PFSK-1 (cell line): ENCODE measurements around the gene CXCL1.

Experiments
- POLR2AphosphoS5 ChIP-seq: IDR thresholded peaks from 2 replicates; pipeline ENCODE4 v1.6.1; 2012; ENCODE audit warnings: low read depth, mild to moderate bottlenecking, control low read depth, low read length, moderate library complexity
- REST ChIP-seq, 2 experiments: IDR thresholded peaks; 2 replicates each; pipeline versions ENCODE4 v1.6.1 to v1.8.0; 2011 to 2012; ENCODE audit warnings: low read depth in 2 of 2, low read length in 2 of 2, control low read depth in 1 of 2, inconsistent platforms in 1 of 2, mild to moderate bottlenecking in 1 of 2, moderate library complexity in 1 of 2; ENCODE audit not compliant: insufficient read depth in 1 of 2
- TAF1 ChIP-seq: IDR thresholded peaks from 2 replicates; pipeline ENCODE4 v1.6.1; 2012; ENCODE audit warnings: low read length, control low read depth, borderline replicate concordance; ENCODE audit not compliant: insufficient read depth

- no peak for TF ChIP-seq POLR2AphosphoS5
- TF ChIP-seq TAF1, result no peak
- no peak for TF ChIP-seq REST (IDR thresholded peaks at IDR 0.05; ENCODE audit: insufficient read depth in 1 of 2, low read depth in 2 of 2, low read length in 2 of 2)
These were observed 50.5 kb downstream of the CXCL1 start for GRCh38 chr4:73919691-73920090.
